Mesodermal cell (in vitro differentiated cells): ENCODE measurements around the gene PP2D1.
A peak's percentile ranks its signal among the peaks of the same experiment; 100 is the strongest.

Experiments used
- H3K27ac ChIP-seq: 2 replicates; pipeline ENCODE4 v1.7.0; 2013; ENCODE audit warnings: mild to moderate bottlenecking, low read depth, low read length, moderate library complexity; ENCODE audit not compliant: severe bottlenecking
- H3K36me3 ChIP-seq: 2 replicates; pipeline ENCODE4 v1.7.1; 2013; ENCODE audit warnings: mild to moderate bottlenecking, low read length, moderate library complexity; ENCODE audit not compliant: control insufficient read depth, insufficient read depth
- H3K4me1 ChIP-seq: one replicate; pipeline ENCODE4 v1.7.1; 2013; ENCODE audit warnings: mild to moderate bottlenecking, low read length; ENCODE audit not compliant: insufficient read depth, control insufficient read depth, poor library complexity, severe bottlenecking
- H3K4me3 ChIP-seq: 2 replicates; pipeline ENCODE4 v1.7.0; 2013; ENCODE audit warnings: low read length, control low read depth, mild to moderate bottlenecking; ENCODE audit not compliant: insufficient read depth, poor library complexity, severe bottlenecking; ENCODE audit errors: extremely low read depth
- H3K9me3 ChIP-seq: 2 replicates; pipeline ENCODE4 v1.7.1; 2013; ENCODE audit warnings: mild to moderate bottlenecking, low read length, moderate library complexity; ENCODE audit not compliant: control insufficient read depth
- WGBS, 2 experiments: methylation state at CpG; one replicate each; pipeline ENCODE4 v1.1.5; 2013; ENCODE audit warnings: missing lambda C conversion rate in 2 of 2; ENCODE audit not compliant: insufficient coverage in 2 of 2; 5-methylcytosine and 5-hydroxymethylcytosine counted together

PP2D1 gene

GRCh38 chr3:19946832-19947548 lies 65.1 kb downstream of the PP2D1 start, which contains the start of gene RAB5A:
TSS of gene RAB5A (plus strand) at chr3:19947097. CDS start at chr3:19950899, 3,802 bp downstream.
- WGBS, 2 experiments = 0 to 1% methylated on average over 30 to 38 of the region's 73 CpGs
- Histone ChIP-seq H3K4me3 (peak within 1 kb of the TSS; percentile 97), H3K36me3 (peaks cover 19% of the 10 kb centered on the region), H3K4me1 (peaks cover 6% of the 10 kb centered on the region), H3K9me3 (no peaks in the 10 kb centered on the region), H3K27ac (peak within 1 kb of the TSS; percentile 98)

GRCh38 chr3:19945969-19946831 lies 65.9 kb downstream of the PP2D1 start:
- H3K4me1 ChIP-seq = peaks cover 1% of the 10 kb centered on the region
- H3K27ac ChIP-seq = peak overlapping the region; percentile 98
- no peaks in the 10 kb centered on the region for H3K9me3 ChIP-seq
- 90 to 97% methylated on average over 14 of the region's 26 CpGs for WGBS, 2 experiments
- H3K4me3 ChIP-seq = peak overlapping the region; percentile 97
- H3K36me3 ChIP-seq = peaks cover 11% of the 10 kb centered on the region

GRCh38 chr3:19945534-19945933 lies 66.5 kb downstream of the PP2D1 start:
- H3K4me1 ChIP-seq = no peaks in the 10 kb centered on the region
- 94 to 99% methylated on average over 6 to 9 of the region's 9 CpGs for WGBS, 2 experiments
- H3K27ac ChIP-seq = no peak overlapping the region
- no peaks in the 10 kb centered on the region for H3K9me3 ChIP-seq
- H3K4me3 ChIP-seq = no peak overlapping the region
- peaks cover 6% of the 10 kb centered on the region for H3K36me3 ChIP-seq

GRCh38 chr3:19940643-19941042 lies 71.4 kb downstream of the PP2D1 start:
- peaks cover 13% of the 10 kb centered on the region for H3K4me1 ChIP-seq

GRCh38 chr3:19938295-19938627 lies 73.8 kb downstream of the PP2D1 start:
- no CpG with 5 or more reads among the region's 1 CpG for WGBS, 2 experiments
- Histone ChIP-seq H3K4me3 (no peak overlapping the region), H3K4me1 (peaks cover 13% of the 10 kb centered on the region), H3K9me3 (no peaks in the 10 kb centered on the region), H3K36me3 (no peaks in the 10 kb centered on the region), H3K27ac (peak overlapping the region; percentile 60)

More at GRCh38 chr3:19940643-19941042, 71.4 kb downstream of the PP2D1 start:
- H3K4me3 ChIP-seq = no peak overlapping the region
- H3K9me3 ChIP-seq = no peaks in the 10 kb centered on the region
- no peak overlapping the region for H3K27ac ChIP-seq
- 86 to 91% methylated on average over 1 of the region's 1 CpG for WGBS, 2 experiments
- no peaks in the 10 kb centered on the region for H3K36me3 ChIP-seq

GRCh38 chr3:19937459-19938294 lies 74.4 kb downstream of the PP2D1 start:
- no peak overlapping the region for H3K4me3 ChIP-seq
- H3K27ac ChIP-seq = peak overlapping the region; percentile 60
- 61 to 78% methylated on average over 2 of the region's 7 CpGs for WGBS, 2 experiments
- no peaks in the 10 kb centered on the region for H3K36me3 ChIP-seq
- H3K4me1 ChIP-seq = peaks cover 13% of the 10 kb centered on the region
- H3K9me3 ChIP-seq = no peaks in the 10 kb centered on the region
